K562 (cell line): ENCODE results near the gene HIF1A. TPM values are rescaled to one million over a fixed set of nuclear protein-coding genes. Genes with fewer than 3 reads are reported as not detected.

Experiments
- CREM ChIP-seq: IDR thresholded peaks from 2 replicates; pipeline ENCODE4 v1.6.1; 2014; ENCODE audit warnings: antibody characterized with exemption, low read depth
- CXXC5 ChIP-seq: fragments of 250-450 bp; sonication (Bioruptor Pico); IDR thresholded peaks from 2 replicates; pipeline ENCODE4 v1.8.0; 2022; ENCODE audit warnings: inconsistent platforms, mild to moderate bottlenecking, moderate library complexity
- GABPB1 ChIP-seq: sonication (generic); formaldehyde crosslinking; IDR thresholded peaks from 2 replicates; pipeline ENCODE4 v1.8.0; 2022; ENCODE audit warnings: mild to moderate bottlenecking, missing genetic modification reagents
- HDAC1 ChIP-seq, 2 experiments: fragments of 450-650 bp; IDR thresholded peaks; 2 replicates each; pipeline ENCODE4 v1.6.1; 2016 to 2017; ENCODE audit warnings: inconsistent platforms in 1 of 2, mild to moderate bottlenecking in 1 of 2, moderate library complexity in 1 of 2
- MAFF ChIP-seq: IDR thresholded peaks from 2 replicates; pipeline ENCODE4 v1.6.1; 2012; ENCODE audit warnings: low read length, improper control_type of control experiment
- NR0B1 ChIP-seq: fragments of 450-650 bp; IDR thresholded peaks from one replicate; pipeline ENCODE4 v1.6.1; 2018; ENCODE audit warnings: mild to moderate bottlenecking, moderate library complexity; ENCODE audit not compliant: partially characterized antibody
- RBBP5 ChIP-seq: fragments of 200-600 bp; sonication (generic); IDR thresholded peaks from 2 replicates; pipeline ENCODE4 v1.6.1; 2012; ENCODE audit warnings: borderline replicate concordance, mild to moderate bottlenecking, low read length, control low read depth, inconsistent platforms; ENCODE audit not compliant: insufficient read depth, poor library complexity, severe bottlenecking
- SMARCE1 ChIP-seq: fragments of 450-650 bp; IDR thresholded peaks from 2 replicates; pipeline ENCODE4 v1.7.1; 2016; ENCODE audit warnings: mild to moderate bottlenecking
- SP2 ChIP-seq: IDR thresholded peaks from 2 replicates; pipeline ENCODE4 v1.6.1; 2011; ENCODE audit warnings: mild to moderate bottlenecking, low read depth, low read length, moderate library complexity; ENCODE audit not compliant: poor library complexity, severe bottlenecking; ENCODE audit errors: extremely low read depth
- SREBF2 ChIP-seq: sonication (generic); formaldehyde crosslinking; IDR thresholded peaks from 2 replicates; pipeline ENCODE4 v1.4.0; 2020; ENCODE audit warnings: mild to moderate bottlenecking, missing genetic modification reagents
- TEAD4 ChIP-seq, 2 experiments: sonication (generic) in 1 of 2; formaldehyde crosslinking in 1 of 2; IDR thresholded peaks; 2 replicates each; pipeline versions ENCODE4 v1.6.1 to v1.8.0; 2012 to 2022; ENCODE audit warnings: borderline replicate concordance in 1 of 2, inconsistent platforms in 1 of 2, low read length in 1 of 2, mild to moderate bottlenecking in 1 of 2, missing genetic modification reagents in 1 of 2
- ZEB2 ChIP-seq: fragments of 450-650 bp; IDR thresholded peaks from 2 replicates; pipeline ENCODE4 v1.6.1; 2016
- ZNF316 ChIP-seq: fragments of 450-650 bp; IDR thresholded peaks from 2 replicates; pipeline ENCODE4 v1.6.1; 2016
- ZNF76 ChIP-seq: fragments of 250-450 bp; sonication (Bioruptor Pico); IDR thresholded peaks from 2 replicates; pipeline ENCODE4 v1.4.0; 2020; ENCODE audit warnings: mild to moderate bottlenecking, moderate library complexity, borderline replicate concordance
- polyA plus RNA-seq, 8 experiments: library from polyadenylated mRNA; depleted of rRNA in 4 of 8; stranded (reverse) in 5 of 8; unstranded in 3 of 8; fragments of >200 nt; fragmentation: Nextera tagmentation in 2 of 8; fragmentation: Illumina TruSeq in 1 of 8; extraction: Ambion mirVana in 2 of 8; extraction: Trizol in 1 of 8; gene quantifications; 2 replicates each; pipeline versions ENCODE4 v1.2.1 to v1.2.3, GENCODE V29; 2011 to 2014; ENCODE audit warnings: inconsistent platforms in 1 of 8, missing spikeins in 1 of 8
- total RNA-seq, 7 experiments: library from RNA; depleted of rRNA in 6 of 7; stranded (reverse); fragments of >200 nt in 6 of 7; fragmentation: Illumina TruSeq in 2 of 7; extraction: Trizol in 2 of 7; gene quantifications; 2 replicates each; pipeline versions ENCODE4 v1.2.1 to v1.2.3, GENCODE V29; 2011 to 2021; ENCODE audit warnings: low replicate concordance in 1 of 7
- TF ChIP-seq, protein P1 (sequence below): sonication (generic); formaldehyde crosslinking; IDR thresholded peaks from 2 replicates; pipeline ENCODE4 v1.8.0; 2022; ENCODE audit warnings: mild to moderate bottlenecking, missing genetic modification reagents
- TF ChIP-seq, protein P2 (sequence below): sonication (generic); formaldehyde crosslinking; IDR thresholded peaks from 2 replicates; pipeline ENCODE4 v1.8.0; 2023; ENCODE audit warnings: missing genetic modification reagents, mild to moderate bottlenecking, borderline replicate concordance

The HIF1A gene
- total and polyA plus RNA-seq, 9 of the 15 experiments (the other 6 are each of a cell fraction or from before 2014, with no cell fraction given), result 5.9 to 35.3 (median 24.2) TPM

DNA sequence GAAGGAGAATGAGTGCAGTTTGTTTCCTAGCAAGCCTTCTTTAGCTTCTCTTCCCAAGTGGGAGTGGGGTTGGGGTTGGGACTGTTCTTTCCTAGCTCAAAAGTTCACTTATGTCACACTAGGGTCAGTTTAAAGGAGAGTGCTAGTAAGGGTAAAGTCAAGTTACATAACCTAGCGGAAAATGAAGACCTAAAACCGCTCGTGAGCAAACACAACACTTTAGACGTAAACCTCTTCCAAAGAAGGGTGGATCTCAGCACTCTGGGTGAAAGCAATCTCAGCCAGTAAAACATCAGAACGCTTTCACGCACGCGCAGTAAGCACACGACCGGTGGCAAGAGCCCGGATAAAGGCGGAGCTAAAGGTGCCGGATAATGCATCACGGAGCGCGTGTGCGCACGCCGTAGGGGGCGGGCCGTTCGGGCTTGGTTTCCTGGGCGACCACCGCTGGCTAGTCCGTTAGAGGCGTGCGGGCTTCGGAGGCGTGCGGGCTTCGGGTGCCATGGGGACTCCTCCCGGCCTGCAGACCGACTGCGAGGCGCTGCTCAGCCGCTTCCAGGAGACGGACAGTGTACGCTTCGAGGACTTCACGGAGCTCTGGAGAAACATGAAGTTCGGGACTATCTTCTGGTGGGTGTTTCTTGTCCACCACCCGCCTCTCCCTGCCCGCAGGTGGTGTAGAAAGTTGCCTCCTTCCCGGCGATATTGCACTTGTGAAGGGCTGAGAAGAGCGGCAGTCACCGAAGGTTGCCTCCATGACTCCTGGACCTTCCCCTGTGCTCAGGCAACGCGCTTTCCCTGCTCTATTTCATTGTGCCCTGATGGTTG is 66.9 kb downstream of the HIF1A start, which contains the start of gene SNAPC1 (continued):
- TF ChIP-seq CREM (peak; percentile 46), ZNF76 (CRISPR knock-in tag) (0 out of 2 replicates have a peak, but pooled peaks have one; percentile 49), SREBF2 (CRISPR knock-in tag) (no peak), GABPB1 (peak; percentile 47; the same call in 1 of the 2 replicates), ZNF316 (peak; percentile 64), HDAC1 (IDR thresholded peaks at IDR 0.05) (peak in 1 of 2 experiments; percentile 82; a peak in 2 of 4 replicates), CXXC5 (CRISPR knock-in tag) (peak; percentile 89), TEAD4 (IDR thresholded peaks at IDR 0.05; ENCODE audit: low read length) (no peak), TEAD4 (CRISPR knock-in tag; IDR thresholded peaks at IDR 0.05; ENCODE audit: borderline replicate concordance) (no peak), SP2 (no peak), NR0B1 (no peak), ZEB2 (no peak), RBBP5 (peak; percentile 49), SMARCE1 (no peak), MAFF (no peak)
- TF ChIP-seq, protein P1, sequence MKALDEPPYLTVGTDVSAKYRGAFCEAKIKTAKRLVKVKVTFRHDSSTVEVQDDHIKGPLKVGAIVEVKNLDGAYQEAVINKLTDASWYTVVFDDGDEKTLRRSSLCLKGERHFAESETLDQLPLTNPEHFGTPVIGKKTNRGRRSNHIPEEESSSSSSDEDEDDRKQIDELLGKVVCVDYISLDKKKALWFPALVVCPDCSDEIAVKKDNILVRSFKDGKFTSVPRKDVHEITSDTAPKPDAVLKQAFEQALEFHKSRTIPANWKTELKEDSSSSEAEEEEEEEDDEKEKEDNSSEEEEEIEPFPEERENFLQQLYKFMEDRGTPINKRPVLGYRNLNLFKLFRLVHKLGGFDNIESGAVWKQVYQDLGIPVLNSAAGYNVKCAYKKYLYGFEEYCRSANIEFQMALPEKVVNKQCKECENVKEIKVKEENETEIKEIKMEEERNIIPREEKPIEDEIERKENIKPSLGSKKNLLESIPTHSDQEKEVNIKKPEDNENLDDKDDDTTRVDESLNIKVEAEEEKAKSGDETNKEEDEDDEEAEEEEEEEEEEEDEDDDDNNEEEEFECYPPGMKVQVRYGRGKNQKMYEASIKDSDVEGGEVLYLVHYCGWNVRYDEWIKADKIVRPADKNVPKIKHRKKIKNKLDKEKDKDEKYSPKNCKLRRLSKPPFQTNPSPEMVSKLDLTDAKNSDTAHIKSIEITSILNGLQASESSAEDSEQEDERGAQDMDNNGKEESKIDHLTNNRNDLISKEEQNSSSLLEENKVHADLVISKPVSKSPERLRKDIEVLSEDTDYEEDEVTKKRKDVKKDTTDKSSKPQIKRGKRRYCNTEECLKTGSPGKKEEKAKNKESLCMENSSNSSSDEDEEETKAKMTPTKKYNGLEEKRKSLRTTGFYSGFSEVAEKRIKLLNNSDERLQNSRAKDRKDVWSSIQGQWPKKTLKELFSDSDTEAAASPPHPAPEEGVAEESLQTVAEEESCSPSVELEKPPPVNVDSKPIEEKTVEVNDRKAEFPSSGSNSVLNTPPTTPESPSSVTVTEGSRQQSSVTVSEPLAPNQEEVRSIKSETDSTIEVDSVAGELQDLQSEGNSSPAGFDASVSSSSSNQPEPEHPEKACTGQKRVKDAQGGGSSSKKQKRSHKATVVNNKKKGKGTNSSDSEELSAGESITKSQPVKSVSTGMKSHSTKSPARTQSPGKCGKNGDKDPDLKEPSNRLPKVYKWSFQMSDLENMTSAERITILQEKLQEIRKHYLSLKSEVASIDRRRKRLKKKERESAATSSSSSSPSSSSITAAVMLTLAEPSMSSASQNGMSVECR (CRISPR knock-in tag), result peak; percentile 79
- TF ChIP-seq, protein P2, sequence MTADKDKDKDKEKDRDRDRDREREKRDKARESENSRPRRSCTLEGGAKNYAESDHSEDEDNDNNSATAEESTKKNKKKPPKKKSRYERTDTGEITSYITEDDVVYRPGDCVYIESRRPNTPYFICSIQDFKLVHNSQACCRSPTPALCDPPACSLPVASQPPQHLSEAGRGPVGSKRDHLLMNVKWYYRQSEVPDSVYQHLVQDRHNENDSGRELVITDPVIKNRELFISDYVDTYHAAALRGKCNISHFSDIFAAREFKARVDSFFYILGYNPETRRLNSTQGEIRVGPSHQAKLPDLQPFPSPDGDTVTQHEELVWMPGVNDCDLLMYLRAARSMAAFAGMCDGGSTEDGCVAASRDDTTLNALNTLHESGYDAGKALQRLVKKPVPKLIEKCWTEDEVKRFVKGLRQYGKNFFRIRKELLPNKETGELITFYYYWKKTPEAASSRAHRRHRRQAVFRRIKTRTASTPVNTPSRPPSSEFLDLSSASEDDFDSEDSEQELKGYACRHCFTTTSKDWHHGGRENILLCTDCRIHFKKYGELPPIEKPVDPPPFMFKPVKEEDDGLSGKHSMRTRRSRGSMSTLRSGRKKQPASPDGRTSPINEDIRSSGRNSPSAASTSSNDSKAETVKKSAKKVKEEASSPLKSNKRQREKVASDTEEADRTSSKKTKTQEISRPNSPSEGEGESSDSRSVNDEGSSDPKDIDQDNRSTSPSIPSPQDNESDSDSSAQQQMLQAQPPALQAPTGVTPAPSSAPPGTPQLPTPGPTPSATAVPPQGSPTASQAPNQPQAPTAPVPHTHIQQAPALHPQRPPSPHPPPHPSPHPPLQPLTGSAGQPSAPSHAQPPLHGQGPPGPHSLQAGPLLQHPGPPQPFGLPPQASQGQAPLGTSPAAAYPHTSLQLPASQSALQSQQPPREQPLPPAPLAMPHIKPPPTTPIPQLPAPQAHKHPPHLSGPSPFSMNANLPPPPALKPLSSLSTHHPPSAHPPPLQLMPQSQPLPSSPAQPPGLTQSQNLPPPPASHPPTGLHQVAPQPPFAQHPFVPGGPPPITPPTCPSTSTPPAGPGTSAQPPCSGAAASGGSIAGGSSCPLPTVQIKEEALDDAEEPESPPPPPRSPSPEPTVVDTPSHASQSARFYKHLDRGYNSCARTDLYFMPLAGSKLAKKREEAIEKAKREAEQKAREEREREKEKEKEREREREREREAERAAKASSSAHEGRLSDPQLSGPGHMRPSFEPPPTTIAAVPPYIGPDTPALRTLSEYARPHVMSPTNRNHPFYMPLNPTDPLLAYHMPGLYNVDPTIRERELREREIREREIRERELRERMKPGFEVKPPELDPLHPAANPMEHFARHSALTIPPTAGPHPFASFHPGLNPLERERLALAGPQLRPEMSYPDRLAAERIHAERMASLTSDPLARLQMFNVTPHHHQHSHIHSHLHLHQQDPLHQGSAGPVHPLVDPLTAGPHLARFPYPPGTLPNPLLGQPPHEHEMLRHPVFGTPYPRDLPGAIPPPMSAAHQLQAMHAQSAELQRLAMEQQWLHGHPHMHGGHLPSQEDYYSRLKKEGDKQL, result no peak
